Heart left ventricle (tissue), 13 donors: Measurements from ENCODE around the gene COL15A1.

Experiments
- POLR2A ChIP-seq, 2 donors: fragments of 450-650 bp; IDR thresholded peaks; one replicate each; pipeline ENCODE4 v1.6.1; 2017; ENCODE audit warnings: antibody characterized with exemption in 2 of 2, mild to moderate bottlenecking in 2 of 2, moderate library complexity in 2 of 2
- TF ChIP-seq, protein P1 (sequence below), 12 donors: fragments of 200-600 bp; sonication (generic) in 4 of 12; IDR thresholded peaks; one replicate each; pipeline versions ENCODE4 v1.5.0 to v1.8.0; 2018 to 2022; ENCODE audit warnings: antibody characterized with exemption in 12 of 12, mild to moderate bottlenecking in 5 of 12
- donor health status: ischemic (EF 13 %, LVEDD 7.1; RV severe dilation, severe dysfunction).
- donor health status: DM: no; HTN: yes; CAD: no.
- donor health status: DM: no; HTN: no; CAD: no.
- donor health status: ischemic (EF 25% LVEDD 6.9; RV normal size, moderate dysfunction).
- donor health status: ischemic (EF 25% LVEDD 5.7; RV mildly dilated, moderate dysfunction).
- donor health status: ischemic (EF 35%, LVEDD 5.7; RV mildly dilated, moderate dysfunction).
- donor health status: nonischemic (EF 11% LVEDD 7.7; RV severe dilation, severe dysfunction).
- donor health status: DM: yes; HTN: yes; CAD: no.
- donor health status: PGD.
- donor health status: ischemic (EF 29% LVEDD 5.4; RV normal size, mild dysfunction).
- donor health status: nonischemic (EF 23%, LVEDD 6.1; RV moderate dilation, normal function).

DNA sequence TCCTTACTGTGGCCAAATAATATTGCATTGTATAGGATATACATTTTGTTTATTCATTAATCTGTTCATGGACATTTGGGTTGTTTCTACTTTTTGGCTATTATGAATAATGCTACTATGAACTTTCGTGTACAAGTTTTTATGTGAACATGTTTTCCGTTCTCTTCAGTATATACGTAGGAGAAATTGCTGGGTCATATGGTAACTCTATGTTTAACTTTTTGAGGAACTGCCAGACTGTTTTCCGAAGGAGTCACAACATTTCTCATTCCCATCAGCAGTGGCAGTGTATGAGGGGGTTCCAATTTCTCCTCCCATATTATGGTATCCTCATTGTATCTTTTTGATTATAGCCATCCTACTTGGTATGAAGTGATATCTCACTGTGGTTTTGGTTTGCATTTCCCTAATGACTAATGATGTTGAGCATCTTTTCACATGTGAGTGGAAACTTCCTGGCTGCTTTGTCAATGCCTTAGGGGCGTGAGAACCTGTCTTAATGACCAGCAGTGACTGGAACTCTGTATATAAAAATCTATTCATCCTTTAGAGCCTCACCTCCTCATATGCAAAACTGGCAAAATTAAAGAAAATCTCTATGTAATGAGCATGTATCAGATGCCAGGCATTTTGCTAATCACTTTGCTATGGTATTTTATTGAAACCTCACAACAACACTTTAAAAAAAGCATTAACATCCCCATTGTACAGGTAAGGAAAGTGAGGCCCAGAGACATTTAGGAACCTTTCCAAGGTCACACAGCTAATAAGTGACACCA, 113.4 kb downstream of the COL15A1 start:
- TF ChIP-seq, protein P1, sequence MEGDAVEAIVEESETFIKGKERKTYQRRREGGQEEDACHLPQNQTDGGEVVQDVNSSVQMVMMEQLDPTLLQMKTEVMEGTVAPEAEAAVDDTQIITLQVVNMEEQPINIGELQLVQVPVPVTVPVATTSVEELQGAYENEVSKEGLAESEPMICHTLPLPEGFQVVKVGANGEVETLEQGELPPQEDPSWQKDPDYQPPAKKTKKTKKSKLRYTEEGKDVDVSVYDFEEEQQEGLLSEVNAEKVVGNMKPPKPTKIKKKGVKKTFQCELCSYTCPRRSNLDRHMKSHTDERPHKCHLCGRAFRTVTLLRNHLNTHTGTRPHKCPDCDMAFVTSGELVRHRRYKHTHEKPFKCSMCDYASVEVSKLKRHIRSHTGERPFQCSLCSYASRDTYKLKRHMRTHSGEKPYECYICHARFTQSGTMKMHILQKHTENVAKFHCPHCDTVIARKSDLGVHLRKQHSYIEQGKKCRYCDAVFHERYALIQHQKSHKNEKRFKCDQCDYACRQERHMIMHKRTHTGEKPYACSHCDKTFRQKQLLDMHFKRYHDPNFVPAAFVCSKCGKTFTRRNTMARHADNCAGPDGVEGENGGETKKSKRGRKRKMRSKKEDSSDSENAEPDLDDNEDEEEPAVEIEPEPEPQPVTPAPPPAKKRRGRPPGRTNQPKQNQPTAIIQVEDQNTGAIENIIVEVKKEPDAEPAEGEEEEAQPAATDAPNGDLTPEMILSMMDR (IDR thresholded peaks at IDR 0.05) = no peak
- no peak for TF ChIP-seq POLR2A (IDR thresholded peaks at IDR 0.05)
